HEK293T (cell line): ENCODE data around the gene COL6A3.

ENCODE experiments used
- CTCF ChIA-PET: fragments of 350-600 bp; formaldehyde crosslinking; extraction: SDS; loops from one replicate; lab custom pipeline; 2021; ENCODE audit warnings: antibody characterized with exemption, inconsistent platforms; lab: Yijun Ruan, JAX
- POLR2A ChIA-PET: fragments of 350-600 bp; formaldehyde crosslinking; extraction: SDS; loops from one replicate; lab custom pipeline; 2020; ENCODE audit warnings: antibody characterized with exemption, inconsistent platforms; lab: Yijun Ruan, JAX
- DNase-seq: peaks from one replicate; pipeline ENCODE4 v3.0.0; 2012; ENCODE audit warnings: mixed read lengths; ENCODE audit errors: extremely low spot score
- ARNT ChIP-seq: fragments of 450-650 bp; IDR thresholded peaks from 2 replicates; pipeline ENCODE4 v1.6.1; 2017; ENCODE audit warnings: mild to moderate bottlenecking
- BHLHE40 ChIP-seq: fragments of 450-650 bp; IDR thresholded peaks from 2 replicates; pipeline ENCODE4 v1.6.1; 2016; ENCODE audit warnings: mild to moderate bottlenecking, moderate library complexity, borderline replicate concordance
- CTBP1 ChIP-seq: fragments of 450-650 bp; IDR thresholded peaks from 2 replicates; pipeline ENCODE4 v1.6.1; 2016; ENCODE audit warnings: borderline replicate concordance
- ELF4 ChIP-seq: fragments of 450-650 bp; IDR thresholded peaks from 2 replicates; pipeline ENCODE4 v1.6.1; 2017; ENCODE audit warnings: antibody characterized with exemption
- FOXA1 ChIP-seq: fragments of 450-650 bp; IDR thresholded peaks from 2 replicates; pipeline ENCODE4 v1.6.1; 2016; ENCODE audit warnings: mild to moderate bottlenecking
- FOXK2 ChIP-seq: fragments of 450-650 bp; IDR thresholded peaks from 2 replicates; pipeline ENCODE4 v1.6.1; 2016; ENCODE audit warnings: mild to moderate bottlenecking
- FOXM1 ChIP-seq: fragments of 450-650 bp; IDR thresholded peaks from 2 replicates; pipeline ENCODE4 v1.6.1; 2017; ENCODE audit warnings: mild to moderate bottlenecking, borderline replicate concordance
- HDGF ChIP-seq: fragments of 450-650 bp; IDR thresholded peaks from 2 replicates; pipeline ENCODE4 v1.6.1; 2017; ENCODE audit warnings: antibody characterized with exemption, borderline replicate concordance
- L3MBTL2 ChIP-seq: fragments of 450-650 bp; conservative IDR thresholded peaks from 2 replicates; pipeline ENCODE4 v1.6.1; 2016; ENCODE audit warnings: mild to moderate bottlenecking
- LEF1 ChIP-seq: fragments of 450-650 bp; IDR thresholded peaks from 2 replicates; pipeline ENCODE4 v1.6.1; 2017; ENCODE audit warnings: mild to moderate bottlenecking, borderline replicate concordance
- NFRKB ChIP-seq: fragments of 450-650 bp; IDR thresholded peaks from 2 replicates; pipeline ENCODE4 v1.6.1; 2016; ENCODE audit warnings: mild to moderate bottlenecking, moderate library complexity
- SP1 ChIP-seq: fragments of 450-650 bp; IDR thresholded peaks from 2 replicates; pipeline ENCODE4 v1.6.1; 2017
- SUZ12 ChIP-seq: fragments of 450-650 bp; IDR thresholded peaks from 2 replicates; pipeline ENCODE4 v1.6.1; 2016; ENCODE audit warnings: mild to moderate bottlenecking
- TARDBP ChIP-seq: fragments of 450-650 bp; IDR thresholded peaks from 2 replicates; pipeline ENCODE4 v1.6.1; 2016
- ZNF384 ChIP-seq: fragments of 450-650 bp; IDR thresholded peaks from 2 replicates; pipeline ENCODE4 v1.6.1; 2016
- TF ChIP-seq, protein P1 (sequence below): fragments of 450-650 bp; IDR thresholded peaks from 2 replicates; pipeline ENCODE4 v1.6.1; 2016

COL6A3 gene

DNA sequence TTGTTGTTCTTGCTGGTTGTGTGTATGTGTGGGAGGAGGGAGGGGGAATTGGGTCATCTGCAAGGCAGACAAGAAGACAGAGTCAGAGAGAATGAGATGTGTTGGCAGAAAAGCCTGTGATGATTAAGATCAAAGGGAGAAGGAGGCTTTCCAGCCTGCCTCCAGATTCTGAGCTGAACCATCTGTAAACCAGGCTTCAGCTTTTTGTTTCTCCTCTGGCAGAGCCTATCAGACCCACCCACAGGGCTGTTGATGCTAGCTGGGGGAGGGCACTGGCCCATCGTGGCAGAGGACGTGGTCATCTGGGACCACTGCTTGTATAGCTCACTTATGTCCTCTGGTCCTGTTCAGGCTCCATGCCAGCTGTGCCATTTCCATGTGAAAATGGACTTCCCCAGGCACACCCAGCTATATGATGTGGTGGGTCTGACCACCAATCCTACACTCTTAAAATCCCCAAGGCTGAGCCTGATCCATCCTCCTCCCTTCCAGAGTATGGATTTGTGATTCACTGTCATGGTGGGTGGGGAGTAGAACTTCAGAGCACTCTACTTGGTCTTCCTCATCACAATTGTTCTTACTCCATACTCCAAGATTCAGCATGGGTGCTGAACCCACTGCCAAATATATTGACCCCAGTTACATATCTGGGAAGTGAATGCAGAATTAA, 27.8 kb upstream of the COL6A3 start:
- DNase-seq = no peak
- CTCF ChIA-PET = no interaction called here
- TF ChIP-seq SP1 = no peak
- TF ChIP-seq ARNT = no peak
- no peak for TF ChIP-seq HDGF
- no peak for TF ChIP-seq CTBP1
- TF ChIP-seq, protein P1, sequence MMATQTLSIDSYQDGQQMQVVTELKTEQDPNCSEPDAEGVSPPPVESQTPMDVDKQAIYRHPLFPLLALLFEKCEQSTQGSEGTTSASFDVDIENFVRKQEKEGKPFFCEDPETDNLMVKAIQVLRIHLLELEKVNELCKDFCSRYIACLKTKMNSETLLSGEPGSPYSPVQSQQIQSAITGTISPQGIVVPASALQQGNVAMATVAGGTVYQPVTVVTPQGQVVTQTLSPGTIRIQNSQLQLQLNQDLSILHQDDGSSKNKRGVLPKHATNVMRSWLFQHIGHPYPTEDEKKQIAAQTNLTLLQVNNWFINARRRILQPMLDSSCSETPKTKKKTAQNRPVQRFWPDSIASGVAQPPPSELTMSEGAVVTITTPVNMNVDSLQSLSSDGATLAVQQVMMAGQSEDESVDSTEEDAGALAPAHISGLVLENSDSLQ = no peak
- TF ChIP-seq L3MBTL2 = no peak
- TF ChIP-seq SUZ12 = no peak
- TF ChIP-seq ZNF384 = no peak
- TF ChIP-seq TARDBP = no peak
- no peak for TF ChIP-seq FOXK2
- TF ChIP-seq FOXA1 = no peak
- no peak for TF ChIP-seq LEF1
- POLR2A ChIA-PET = no interaction called here

DNA sequence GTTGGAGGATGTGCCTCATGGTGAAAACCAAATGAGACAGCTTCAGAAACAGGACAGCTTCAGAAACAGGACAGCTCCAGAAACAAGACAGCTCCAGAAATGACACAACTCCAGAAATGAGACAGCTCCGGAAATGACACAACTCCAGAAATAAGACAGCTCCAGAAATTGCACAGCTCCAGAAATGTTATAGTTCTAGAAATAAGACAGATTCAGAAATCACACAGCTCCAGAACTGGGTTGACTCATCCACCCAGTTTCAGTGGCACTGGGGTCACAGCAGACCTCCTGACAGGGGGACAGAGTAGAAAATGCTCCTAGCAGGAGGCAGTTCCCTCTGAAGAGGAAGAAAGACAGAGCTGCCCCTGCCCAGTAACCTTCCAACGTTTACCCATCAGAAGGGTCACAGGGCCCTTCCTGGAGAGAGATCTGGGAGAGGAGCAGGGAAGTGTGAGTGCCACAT, 26.9 kb upstream of the COL6A3 start:
- ChIA-PET CTCF (no interaction called here), POLR2A (no interaction called here)
- TF ChIP-seq FOXK2 (no peak), LEF1 (no peak), SUZ12 (no peak), CTBP1 (no peak), NFRKB (no peak), FOXM1 (no peak), L3MBTL2 (no peak), HDGF (no peak), ARNT (no peak), ELF4 (no peak), ZNF384 (no peak), FOXA1 (no peak), BHLHE40 (no peak)
- TF ChIP-seq, protein P1 = no peak
- DNase-seq = no peak

DNA sequence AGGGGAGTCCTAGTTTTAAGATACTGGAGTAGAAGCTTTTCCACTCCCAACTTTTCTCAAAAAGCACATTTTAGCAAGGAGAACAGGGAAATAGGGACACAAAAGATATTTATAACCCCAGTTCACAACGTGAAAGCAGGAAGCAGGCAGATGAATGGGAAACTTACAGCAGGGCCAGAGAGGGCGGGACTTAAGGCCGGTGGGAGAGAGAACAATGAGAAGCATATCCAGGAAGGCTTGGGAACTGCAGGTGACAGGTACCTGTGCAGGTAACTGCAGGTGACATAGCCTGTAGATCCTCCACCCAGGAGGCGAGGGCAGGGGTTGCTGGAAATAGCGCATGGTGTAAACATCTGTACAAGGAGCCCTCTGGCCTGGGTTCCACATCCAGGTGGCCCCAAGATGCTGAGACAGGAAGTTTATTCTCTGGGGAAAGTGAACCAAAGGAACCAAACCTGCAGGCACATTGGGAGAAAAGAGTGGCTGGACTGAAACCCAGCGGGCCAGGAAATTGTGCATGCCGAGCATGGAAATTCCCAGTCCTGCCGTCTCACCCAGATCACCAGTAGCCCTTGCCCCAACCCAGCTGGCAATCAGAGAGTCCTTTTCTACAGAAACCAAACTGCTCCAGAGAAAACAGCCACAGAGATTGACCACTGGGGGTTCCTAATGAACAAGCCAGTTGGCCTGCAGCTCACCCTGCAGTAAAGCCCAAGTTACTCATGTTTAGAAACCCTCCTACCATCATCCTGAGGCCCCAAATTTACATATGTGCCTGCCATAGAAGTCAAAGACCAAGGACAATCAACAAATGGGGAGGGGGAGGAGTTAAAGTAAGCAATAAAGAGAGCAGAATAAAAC, 24.3 kb upstream of the COL6A3 start:
- no peak for TF ChIP-seq ARNT
- TF ChIP-seq NFRKB = no peak
- TF ChIP-seq HDGF = no peak
- TF ChIP-seq LEF1 = no peak
- TF ChIP-seq ELF4 = no peak
- TF ChIP-seq CTBP1 = no peak
- TF ChIP-seq FOXK2 = no peak
- no peak for TF ChIP-seq L3MBTL2
- no peak for TF ChIP-seq FOXM1
- no peak for TF ChIP-seq SP1
- no peak for TF ChIP-seq BHLHE40
- TF ChIP-seq FOXA1 = no peak
- TF ChIP-seq SUZ12 = no peak
- TF ChIP-seq, protein P1 = no peak
- no peak for TF ChIP-seq ZNF384
- TF ChIP-seq TARDBP = no peak
- CTCF ChIA-PET = interaction anchor here (0.6 kb wide), 1 partner anchor 188 kb away, joined by 3 read pairs; no protein-coding TSS in a partner anchor
- POLR2A ChIA-PET = interaction anchor here (1.2 kb wide), 1 partner anchor 36 kb away, joined by 3 read pairs; no protein-coding TSS in a partner anchor
- no peak for DNase-seq

DNA sequence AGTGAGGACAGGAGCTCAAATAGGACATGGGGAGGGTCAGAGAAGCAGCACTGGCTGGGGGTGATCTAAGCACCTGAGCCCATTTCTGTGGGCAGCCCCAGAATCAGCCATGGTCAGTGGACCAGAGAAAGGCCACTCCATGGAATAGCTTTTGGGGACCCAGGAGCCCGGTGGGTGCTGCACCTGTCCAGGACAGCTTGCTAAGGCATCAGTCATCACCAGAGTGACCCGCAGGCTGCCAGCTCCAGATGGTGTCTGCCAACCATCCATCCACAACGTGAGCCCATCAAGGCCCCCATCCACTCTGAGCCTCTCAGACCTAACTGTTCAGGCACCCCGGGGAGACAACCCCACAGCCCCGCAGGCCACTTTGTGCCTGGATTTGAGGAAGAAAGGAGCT, 23.6 kb upstream of the COL6A3 start:
- POLR2A ChIA-PET = interaction anchor here (1.2 kb wide), 1 partner anchor 36 kb away, joined by 3 read pairs; no protein-coding TSS in a partner anchor
- CTCF ChIA-PET = no interaction called here
- TF ChIP-seq FOXK2 (no peak), ZNF384 (no peak), NFRKB (no peak), ARNT (no peak), LEF1 (no peak), FOXA1 (no peak), FOXM1 (no peak), BHLHE40 (no peak), HDGF (no peak), CTBP1 (no peak)
- TF ChIP-seq, protein P1 = no peak
- DNase-seq = no peak

DNA sequence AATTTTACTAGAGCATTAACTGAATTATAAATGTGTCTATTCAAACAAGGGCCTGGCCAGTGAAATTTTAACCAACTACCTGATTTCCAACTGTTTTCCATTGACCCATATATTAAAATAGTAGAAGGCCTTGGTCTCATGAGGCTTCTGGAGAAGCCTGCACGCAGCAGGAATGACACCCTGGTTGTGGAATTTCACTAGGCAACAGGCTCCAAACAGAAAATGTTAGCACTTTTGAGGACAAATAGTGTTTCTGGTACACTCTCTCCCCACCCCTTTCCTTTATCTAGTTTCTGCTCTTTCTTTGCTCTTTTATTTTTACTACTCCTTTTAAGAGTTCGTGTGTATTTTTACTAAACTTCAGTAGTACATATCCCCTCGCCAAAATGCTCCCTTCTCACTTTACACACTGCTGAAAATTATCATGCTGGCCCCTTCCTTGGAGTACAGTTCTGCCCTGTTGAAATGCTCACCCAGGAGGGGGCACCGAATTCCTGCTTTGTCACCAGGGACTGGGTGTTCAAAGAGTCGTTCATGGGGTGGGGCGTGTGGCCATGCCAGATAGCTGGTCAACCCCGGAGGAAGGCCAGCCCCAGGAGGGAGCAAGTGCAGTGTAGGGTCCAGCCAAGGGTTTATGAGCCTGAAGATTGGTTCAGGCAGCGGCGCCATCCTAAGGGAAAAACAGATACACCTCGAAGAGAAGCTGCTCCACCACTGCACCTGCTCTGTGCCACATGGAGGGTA, 22.1 kb upstream of the COL6A3 start:
- POLR2A ChIA-PET = no interaction called here
- CTCF ChIA-PET = interaction anchor here (0.6 to 2.8 kb wide), 2 partner anchors 14 to 42 kb away, joined by 3 to 13 read pairs; no protein-coding TSS in a partner anchor
- TF ChIP-seq BHLHE40 (no peak), CTBP1 (no peak), NFRKB (no peak), FOXA1 (no peak), SUZ12 (no peak), SP1 (no peak), TARDBP (no peak), LEF1 (no peak)
- TF ChIP-seq, protein P1 = no peak
- DNase-seq = no peak
